Measurements from ENCODE around the gene POLR1C.
"Not testable (repeated sequence)": the region's sequence is repeated elsewhere in the genome, so short reads cannot be mapped to it uniquely, and the experiment has no call there.

Gene POLR1C

DNA sequence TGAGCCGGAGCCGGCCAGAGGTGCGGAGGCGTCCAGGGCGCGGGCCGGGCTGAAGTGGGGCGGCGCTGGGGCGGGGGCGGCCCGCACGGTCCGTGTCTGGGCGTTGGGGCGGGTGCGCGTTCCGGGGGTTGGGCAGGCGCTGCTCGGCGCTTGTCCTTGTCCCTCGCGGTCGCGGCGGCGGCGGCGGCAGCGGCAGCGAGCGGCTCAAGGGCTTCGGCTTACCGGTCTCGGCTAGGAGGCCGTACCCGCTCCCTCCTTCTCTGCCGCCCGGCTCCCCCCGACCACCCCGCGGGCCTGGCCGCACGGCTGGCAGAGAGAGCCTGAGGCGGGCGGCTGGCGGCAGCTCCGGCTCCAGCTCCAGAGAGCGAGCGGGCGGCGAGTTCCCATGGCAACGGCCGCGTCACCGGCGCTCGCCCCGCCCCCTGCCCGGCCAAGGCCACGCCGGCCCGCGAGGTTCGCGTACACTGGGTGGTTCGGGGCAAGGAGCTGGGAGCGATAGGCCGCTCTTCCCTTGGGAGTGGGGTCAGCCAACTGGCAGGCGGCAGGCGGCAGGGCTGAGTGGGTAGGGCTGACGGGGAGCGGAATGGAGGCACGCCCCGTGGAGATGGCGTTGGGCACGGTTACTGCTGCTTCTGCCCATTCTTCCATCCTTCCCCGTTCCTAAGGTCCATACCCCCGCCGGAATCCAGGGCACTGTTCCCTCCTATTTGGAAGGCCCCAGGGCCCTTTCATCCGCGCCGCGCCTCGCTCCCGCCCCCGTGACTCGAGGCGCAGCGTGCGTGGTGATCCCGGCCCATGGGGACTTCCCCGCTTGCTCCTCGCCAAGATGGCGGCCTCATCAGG, 6.7 kb upstream of the POLR1C start, which contains the start of gene LRRC73:
TSS of gene LRRC73 (minus strand) at position 363 of the 843 bp plus-strand sequence. CDS start 561 bp downstream, outside the sequence.
- DNase-seq (ENCODE audit: low read depth in 2 of 2): peak; percentile 43 to 72

GRCh38 chr6:43510827-43511163, 6.1 kb upstream of the POLR1C start:
- no peak for DNase-seq (ENCODE audit: low read depth in 2 of 2)

GRCh38 chr6:43511824-43512415, 5.0 kb upstream of the POLR1C start:
- no peak for DNase-seq (ENCODE audit: low read depth in 2 of 2)

GRCh38 chr6:43515808-43516207, 1.1 kb upstream of the POLR1C start:
- no peak for DNase-seq (ENCODE audit: low read depth in 2 of 2)

DNA sequence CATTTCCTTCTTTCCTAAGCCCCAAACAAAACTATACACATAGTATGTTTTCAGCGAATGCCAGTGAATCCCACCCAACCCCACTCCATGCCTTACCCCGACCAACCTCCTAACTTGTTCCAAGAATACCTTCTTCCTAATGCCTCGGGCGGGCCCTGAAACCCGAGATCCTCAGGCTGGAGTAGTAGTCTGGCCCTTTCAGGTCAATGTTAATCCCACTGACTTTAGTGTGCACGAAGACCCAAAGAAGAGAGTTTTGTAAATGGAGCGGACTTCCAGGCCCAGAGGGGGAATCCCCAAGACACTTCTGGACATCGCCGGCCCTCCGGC, 557 bp upstream of the POLR1C start:
- no peak for DNase-seq (ENCODE audit: low read depth in 2 of 2)

- DNase-seq (ENCODE audit: low read depth in 2 of 2): no peak
Measured at GRCh38 chr6:43517505-43518357, 842 bp downstream of the POLR1C start.

DNA sequence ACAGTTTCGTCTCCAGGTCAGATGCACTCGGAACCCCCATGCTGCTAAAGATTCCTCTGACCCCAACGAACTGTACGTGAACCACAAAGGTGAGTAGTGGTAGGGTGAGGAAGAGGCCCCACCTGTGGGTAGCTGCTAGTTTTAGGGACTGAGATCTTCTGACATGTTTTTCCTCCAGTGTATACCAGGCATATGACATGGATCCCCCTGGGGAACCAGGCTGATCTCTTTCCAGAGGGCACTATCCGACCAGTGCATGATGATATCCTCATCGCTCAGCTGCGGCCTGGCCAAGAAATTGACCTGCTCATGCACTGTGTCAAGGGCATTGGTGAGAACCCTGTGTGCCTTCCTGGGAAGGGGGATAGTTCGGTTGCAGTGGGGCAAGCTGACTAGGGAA, 3.2 kb downstream of the POLR1C start:
- DNase-seq (ENCODE audit: low read depth in 2 of 2): no peak

DNA sequence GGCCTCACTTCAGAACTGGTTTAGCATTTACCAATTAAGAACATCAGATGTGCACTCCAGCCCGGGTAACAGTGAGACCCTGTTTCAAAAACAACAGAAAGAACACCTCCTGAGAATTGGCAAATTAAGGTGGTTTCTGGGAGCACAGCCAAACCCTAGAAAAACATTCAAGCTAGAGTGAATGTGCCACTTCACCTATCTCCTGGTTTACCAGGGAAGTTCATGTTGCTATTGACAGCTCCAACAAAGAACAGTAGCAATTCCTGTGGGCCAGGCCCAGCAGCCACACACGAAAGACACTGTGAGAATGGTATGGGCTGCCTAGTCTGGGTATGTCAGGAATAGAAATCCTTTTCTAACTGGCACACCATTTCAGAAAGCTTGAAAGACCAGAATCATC, 4.9 kb downstream of the POLR1C start:
- DNase-seq (ENCODE audit: low read depth in 2 of 2): no peak

- DNase-seq (ENCODE audit: low read depth in 2 of 2): no peak
Measured at GRCh38 chr6:43522547-43523261, 5.8 kb downstream of the POLR1C start.

DNA sequence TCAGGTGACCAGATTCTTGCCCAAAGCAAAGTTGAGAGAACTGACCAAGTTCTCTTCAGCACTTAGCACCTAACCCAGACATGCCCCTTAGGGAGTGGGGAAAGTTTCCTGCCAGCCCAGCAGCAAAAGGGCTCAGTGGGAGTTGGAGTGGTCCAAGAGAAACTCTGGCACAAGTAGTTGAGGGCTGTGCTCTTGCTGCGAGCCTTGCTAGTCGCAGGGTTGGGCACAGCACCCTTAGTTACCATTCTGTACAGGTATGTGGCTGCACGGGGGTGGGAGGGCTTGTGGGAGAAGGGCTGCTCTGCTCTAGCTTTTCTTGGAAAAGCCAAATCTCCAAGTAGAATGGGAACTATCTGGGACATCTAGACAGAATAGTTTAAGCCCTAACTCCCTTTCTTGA, 6.4 kb downstream of the POLR1C start:
- no peak for DNase-seq (ENCODE audit: low read depth in 2 of 2)

DNA sequence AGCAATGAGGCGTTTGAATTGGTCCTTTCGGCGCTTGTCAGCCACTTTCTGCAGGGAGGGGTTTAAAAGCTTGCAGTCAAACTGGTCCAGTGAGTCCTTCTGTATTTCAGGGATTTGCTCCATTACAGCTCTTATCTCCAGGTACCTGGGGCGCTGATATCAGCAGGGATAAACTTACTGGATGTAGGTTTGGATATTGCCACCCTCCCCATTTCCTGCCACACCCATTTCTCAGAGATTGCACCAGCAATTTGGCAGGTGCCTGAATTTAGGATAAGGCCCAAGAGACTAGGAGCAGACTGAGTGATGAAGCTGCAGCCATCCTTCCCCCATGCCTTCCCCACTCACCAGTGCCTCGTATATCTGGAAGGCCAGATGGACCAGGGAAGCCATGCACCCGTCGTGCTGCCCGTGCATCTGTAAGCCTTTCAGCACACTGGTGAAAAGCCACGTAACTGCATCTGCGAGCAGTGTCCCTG, 7.6 kb downstream of the POLR1C start:
- no peak for DNase-seq (ENCODE audit: low read depth in 2 of 2)

DNA sequence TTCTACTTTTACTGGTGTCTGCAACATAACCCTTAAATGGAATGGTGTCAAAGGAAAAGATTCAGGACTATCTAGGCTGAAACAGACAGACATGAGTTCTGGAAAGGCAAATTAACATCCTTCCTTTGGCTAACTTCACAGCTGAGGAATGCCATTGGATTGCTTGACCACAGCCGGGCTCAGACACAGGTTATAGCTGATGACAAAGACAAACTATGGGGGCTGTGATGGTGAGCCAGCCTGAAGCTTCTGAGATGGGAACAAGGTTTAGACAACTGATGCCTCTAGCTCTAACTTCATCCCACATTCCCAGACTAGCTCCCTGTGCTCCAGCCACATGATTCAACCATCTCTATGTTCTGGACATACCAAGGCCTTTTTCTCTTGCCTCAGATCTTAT, 15.3 kb downstream of the POLR1C start:
- no peak for DNase-seq (ENCODE audit: low read depth in 2 of 2)

DNA sequence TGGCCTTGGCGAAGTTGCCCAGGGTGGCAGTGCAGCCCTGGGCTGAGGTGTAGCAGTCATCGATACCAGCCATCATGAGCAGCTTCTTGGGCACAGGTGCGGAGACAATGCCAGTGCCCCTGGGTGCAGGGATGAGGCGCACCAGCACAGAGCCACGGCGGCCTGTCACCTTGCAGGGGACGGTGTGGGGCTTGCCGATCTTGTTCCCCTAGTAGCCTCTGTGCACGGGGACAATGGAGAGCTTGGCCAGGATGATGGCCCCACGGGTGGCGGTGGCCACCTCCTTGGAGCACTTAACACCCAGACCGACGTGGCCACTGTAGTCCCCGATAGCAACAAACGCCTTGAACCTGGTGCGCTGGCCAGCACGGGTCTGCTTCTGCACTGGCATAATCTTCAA, 22.1 kb downstream of the POLR1C start:
- DNase-seq (ENCODE audit: low read depth in 2 of 2): not testable (repeated sequence)

- not testable (repeated sequence) for DNase-seq (ENCODE audit: low read depth in 2 of 2)
Measured at GRCh38 chr6:43539409-43539808, 22.5 kb downstream of the POLR1C start.

GRCh38 chr6:43540507-43540906, 23.6 kb downstream of the POLR1C start:
- no peak for DNase-seq (ENCODE audit: low read depth in 2 of 2)

DNA sequence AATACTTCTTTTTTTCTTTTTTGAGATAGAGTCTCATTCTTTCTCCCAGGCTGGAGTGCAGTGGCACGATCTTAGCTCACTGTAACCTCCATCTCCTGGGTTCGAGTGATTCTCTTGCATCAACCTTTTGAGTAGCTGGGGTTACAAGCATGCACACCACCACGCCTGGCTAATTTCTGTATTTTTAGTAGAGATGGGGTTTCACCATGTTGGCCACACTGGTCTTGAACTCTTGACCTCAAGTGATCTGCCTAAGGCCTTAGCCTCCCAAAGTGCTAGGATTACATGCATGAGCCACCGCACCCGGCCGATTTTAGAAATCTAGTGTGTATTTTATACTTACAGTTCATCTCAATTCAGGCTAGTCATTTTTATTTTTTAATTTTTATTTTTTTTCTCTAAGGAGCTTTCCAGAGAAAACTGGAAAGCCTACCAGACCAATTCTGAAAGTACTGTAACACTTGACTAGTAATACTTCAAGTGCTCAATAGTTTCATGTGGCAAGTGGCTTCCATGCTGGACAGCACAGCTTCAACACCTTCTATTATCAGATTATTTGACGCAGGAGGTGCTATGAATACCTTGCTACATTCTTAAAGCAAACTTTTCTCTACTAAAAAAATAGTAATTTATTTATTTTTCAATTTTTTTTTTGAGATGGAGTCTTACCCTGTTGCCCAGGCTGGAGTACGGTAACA, 25.0 kb downstream of the POLR1C start:
- DNase-seq (ENCODE audit: low read depth in 2 of 2): no peak

- DNase-seq (ENCODE audit: low read depth in 2 of 2): no peak
Measured at GRCh38 chr6:43544461-43544860, 27.6 kb downstream of the POLR1C start.

DNA sequence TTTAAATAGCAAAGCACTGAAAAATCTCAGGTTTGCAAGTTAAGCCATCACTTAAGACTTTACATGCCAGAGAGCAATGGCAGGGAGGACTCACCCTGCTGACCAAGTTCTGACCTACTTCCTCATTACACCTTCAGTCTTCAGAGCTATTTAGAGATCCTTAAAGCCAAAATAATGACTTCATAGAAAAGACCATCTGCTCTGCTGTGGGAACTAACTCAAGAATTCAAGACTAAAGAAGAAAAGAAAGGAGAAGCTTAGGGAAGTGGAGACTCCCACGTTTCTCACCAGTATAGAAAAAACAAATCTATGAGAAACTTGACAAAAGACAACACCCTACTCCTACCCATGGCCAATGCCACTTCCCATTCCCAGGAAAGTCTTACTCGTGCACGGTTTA, 30.3 kb downstream of the POLR1C start:
- DNase-seq (ENCODE audit: low read depth in 2 of 2): no peak

DNA sequence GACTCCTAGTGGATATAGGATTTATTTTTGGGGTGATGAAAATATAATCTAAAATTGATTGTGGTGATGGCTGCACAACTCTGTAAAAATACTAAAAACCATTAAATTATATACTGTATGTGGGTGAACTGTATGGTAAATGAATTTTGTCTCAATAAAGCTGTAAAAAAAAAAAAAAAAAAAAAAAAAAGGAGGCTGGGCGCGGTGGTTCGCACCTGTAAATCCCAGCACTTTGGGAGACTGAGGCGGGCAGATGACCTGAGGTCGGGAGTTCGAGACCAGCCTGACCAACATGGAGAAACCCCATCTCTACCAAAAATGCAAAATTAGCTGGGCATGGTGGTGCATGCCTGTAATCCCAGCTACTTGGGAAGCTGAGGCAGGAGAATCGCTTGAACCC, 40.7 kb downstream of the POLR1C start:
- DNase-seq (ENCODE audit: low read depth in 2 of 2): not testable (repeated sequence)

- DNase-seq (ENCODE audit: low read depth in 2 of 2): no peak
Measured at GRCh38 chr6:43559328-43559727, 42.4 kb downstream of the POLR1C start.

DNA sequence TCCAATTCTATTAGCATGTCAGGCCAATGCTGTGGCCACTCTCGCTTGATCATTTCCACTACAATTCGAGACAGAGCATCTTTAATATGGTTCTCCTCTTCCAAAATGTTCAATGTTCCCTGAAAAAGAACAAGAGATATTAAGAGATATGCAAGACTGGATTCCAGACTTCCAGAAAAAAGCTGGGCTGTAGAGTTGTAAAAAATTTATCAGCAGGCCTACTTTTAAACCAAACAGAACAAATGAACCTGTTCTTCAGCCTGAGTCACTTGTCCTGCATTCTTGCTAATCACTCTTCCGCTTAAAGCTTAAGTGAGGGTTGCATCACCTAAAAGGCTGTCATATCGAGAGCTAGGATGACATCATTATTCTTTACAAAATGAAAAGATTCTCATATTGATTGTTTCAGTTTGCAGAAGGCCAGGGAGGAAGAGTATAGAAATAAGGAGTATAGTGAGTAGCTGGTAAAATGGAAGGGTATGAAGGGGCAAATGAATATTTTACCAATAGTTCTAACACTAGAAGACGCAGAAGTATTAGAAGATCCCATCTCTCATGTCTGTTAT, 54.1 kb downstream of the POLR1C start:
- DNase-seq (ENCODE audit: low read depth in 2 of 2): no peak

Measured in stimulated activated CD4-positive, alpha-beta T cell treated with anti-CD3 and anti-CD28 coated beads, Interleukin-15, amount 100 ng/mL, for 48 hours (primary cell).